Neutrophil (primary cell): ENCODE results near the gene SMCO1.
"Not testable (repeated sequence)": the region's sequence is repeated elsewhere in the genome, so short reads cannot be mapped to it uniquely, and the experiment has no call there.

Source experiments
- H3K27ac ChIP-seq: fragments of 200-600 bp; sonication (generic); 2 replicates; pipeline ENCODE4 v1.5.1; 2016; ENCODE audit warnings: mild to moderate bottlenecking, moderate library complexity
- H3K27me3 ChIP-seq: fragments of 200-600 bp; sonication (generic); 2 replicates; pipeline ENCODE4 v1.6.0; 2016; ENCODE audit warnings: mild to moderate bottlenecking
- H3K36me3 ChIP-seq: fragments of 200-600 bp; sonication (generic); 2 replicates; pipeline ENCODE4 v1.5.1; 2017
- H3K4me1 ChIP-seq, 2 experiments: fragments of 200-600 bp in 1 of 2; sonication (generic) in 1 of 2; 1 replicate in 1 of 2; 2 replicates in 1 of 2; pipeline versions ENCODE4 v1.5.1 to v1.6.1; 2013 to 2016; ENCODE audit warnings: low read depth in 1 of 2, low read length in 1 of 2, mild to moderate bottlenecking in 1 of 2, moderate library complexity in 1 of 2; ENCODE audit not compliant: control insufficient read depth in 1 of 2, insufficient read depth in 1 of 2
- H3K4me3 ChIP-seq, 2 experiments: fragments of 200-600 bp in 1 of 2; sonication (generic) in 1 of 2; 1 replicate in 1 of 2; 2 replicates in 1 of 2; pipeline ENCODE4 v1.5.1; 2013 to 2016; ENCODE audit warnings: low read depth in 1 of 2, low read length in 1 of 2, mild to moderate bottlenecking in 1 of 2, moderate library complexity in 1 of 2
- H3K9me3 ChIP-seq: fragments of 200-600 bp; sonication (generic); 2 replicates; pipeline ENCODE4 v1.5.1; 2016
- TF ChIP-seq, protein P1 (sequence below): fragments of 200-600 bp; sonication (generic); IDR thresholded peaks from 2 replicates; pipeline ENCODE4 v1.5.1; 2016; ENCODE audit warnings: antibody characterized with exemption

The SMCO1 gene

DNA sequence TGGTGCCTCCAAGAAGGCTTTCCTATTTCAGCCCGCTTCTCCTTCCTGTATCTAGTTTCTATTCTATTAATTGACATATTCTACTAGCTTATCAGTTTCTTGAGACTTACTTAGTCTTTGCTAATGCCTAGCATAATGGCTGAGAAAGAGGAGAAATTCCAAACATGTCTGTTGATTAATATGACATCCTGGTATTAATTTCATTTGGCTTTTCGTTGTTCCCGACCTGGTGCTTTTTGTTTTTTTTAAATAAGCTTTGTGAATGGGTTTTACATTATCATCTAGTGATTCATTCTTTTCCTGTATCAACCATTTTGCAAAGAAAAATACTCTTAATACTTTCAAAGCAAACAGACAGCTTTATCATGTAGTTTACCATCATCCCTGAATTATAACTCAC is 40.1 kb upstream of the SMCO1 start:
- Histone ChIP-seq H3K27ac (peak overlapping the region; percentile 88), H3K4me1 (peaks cover 59 to 67% of the 10 kb centered on the region in 2 experiments), H3K4me3 (no peak overlapping the region), H3K9me3 (no peaks in the 10 kb centered on the region), H3K27me3 (no peaks in the 10 kb centered on the region), H3K36me3 (peaks cover under 1% of the 10 kb centered on the region)
- TF ChIP-seq, protein P1, sequence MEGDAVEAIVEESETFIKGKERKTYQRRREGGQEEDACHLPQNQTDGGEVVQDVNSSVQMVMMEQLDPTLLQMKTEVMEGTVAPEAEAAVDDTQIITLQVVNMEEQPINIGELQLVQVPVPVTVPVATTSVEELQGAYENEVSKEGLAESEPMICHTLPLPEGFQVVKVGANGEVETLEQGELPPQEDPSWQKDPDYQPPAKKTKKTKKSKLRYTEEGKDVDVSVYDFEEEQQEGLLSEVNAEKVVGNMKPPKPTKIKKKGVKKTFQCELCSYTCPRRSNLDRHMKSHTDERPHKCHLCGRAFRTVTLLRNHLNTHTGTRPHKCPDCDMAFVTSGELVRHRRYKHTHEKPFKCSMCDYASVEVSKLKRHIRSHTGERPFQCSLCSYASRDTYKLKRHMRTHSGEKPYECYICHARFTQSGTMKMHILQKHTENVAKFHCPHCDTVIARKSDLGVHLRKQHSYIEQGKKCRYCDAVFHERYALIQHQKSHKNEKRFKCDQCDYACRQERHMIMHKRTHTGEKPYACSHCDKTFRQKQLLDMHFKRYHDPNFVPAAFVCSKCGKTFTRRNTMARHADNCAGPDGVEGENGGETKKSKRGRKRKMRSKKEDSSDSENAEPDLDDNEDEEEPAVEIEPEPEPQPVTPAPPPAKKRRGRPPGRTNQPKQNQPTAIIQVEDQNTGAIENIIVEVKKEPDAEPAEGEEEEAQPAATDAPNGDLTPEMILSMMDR, result no peak

GRCh38 chr3:196554205-196554604 is 39.1 kb upstream of the SMCO1 start:
- TF ChIP-seq, protein P1, result no peak

GRCh38 chr3:196553551-196553950 is 38.4 kb upstream of the SMCO1 start:
- H3K27me3 ChIP-seq, result no peaks in the 10 kb centered on the region
- H3K9me3 ChIP-seq, result no peaks in the 10 kb centered on the region
- H3K27ac ChIP-seq, result peak overlapping the region; percentile 88
- TF ChIP-seq, protein P1, result no peak
- H3K4me3 ChIP-seq, result no peak overlapping the region
- H3K36me3 ChIP-seq, result no peaks in the 10 kb centered on the region
- H3K4me1 ChIP-seq, result peaks cover 51 to 53% of the 10 kb centered on the region in 2 experiments

More at GRCh38 chr3:196554205-196554604, 39.1 kb upstream of the SMCO1 start:
- Histone ChIP-seq H3K27me3 (no peaks in the 10 kb centered on the region), H3K9me3 (no peaks in the 10 kb centered on the region), H3K4me1 (peaks cover 57 to 60% of the 10 kb centered on the region in 2 experiments), H3K27ac (peak overlapping the region; percentile 88), H3K36me3 (no peaks in the 10 kb centered on the region), H3K4me3 (peak overlapping the region; percentile 43 to 47)

- TF ChIP-seq, protein P1, result no peak
- Histone ChIP-seq H3K27ac (no peak overlapping the region), H3K9me3 (no peaks in the 10 kb centered on the region), H3K36me3 (no peaks in the 10 kb centered on the region), H3K4me1 (peaks cover 38 to 40% of the 10 kb centered on the region in 2 experiments), H3K4me3 (no peak overlapping the region), H3K27me3 (no peaks in the 10 kb centered on the region)
Observed at GRCh38 chr3:196552253-196552652, 37.1 kb upstream of the SMCO1 start.

GRCh38 chr3:196550172-196550571 is 35.0 kb upstream of the SMCO1 start:
- not testable (repeated sequence) for H3K4me3 ChIP-seq, H3K36me3 ChIP-seq, H3K27me3 ChIP-seq, H3K27ac ChIP-seq, H3K9me3 ChIP-seq
- peaks cover 18 to 21% of the 10 kb centered on the region in 2 experiments for H3K4me1 ChIP-seq

DNA sequence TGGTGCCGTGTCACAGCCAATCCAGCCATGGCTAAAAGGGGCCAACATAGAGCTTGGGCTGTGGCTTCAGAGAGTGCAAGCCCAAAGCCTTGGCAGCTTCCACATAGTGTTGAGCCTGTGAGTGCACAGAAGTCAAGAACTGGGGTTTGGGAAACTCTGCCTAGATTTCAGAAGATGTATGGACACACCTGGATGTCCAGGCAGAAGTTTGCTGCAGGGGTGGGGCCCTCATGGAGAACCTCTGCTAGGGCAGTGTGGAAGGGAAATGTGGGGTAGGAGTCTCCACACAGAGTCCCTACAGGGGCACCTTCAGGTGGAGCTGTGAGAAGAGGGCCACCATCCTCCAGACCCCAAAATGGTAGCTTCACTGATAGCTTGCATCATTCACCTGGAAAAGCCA is 34.2 kb upstream of the SMCO1 start:
- H3K9me3 ChIP-seq, H3K36me3 ChIP-seq, H3K4me3 ChIP-seq, H3K27ac ChIP-seq, H3K27me3 ChIP-seq: not testable (repeated sequence)
- peaks cover 9 to 13% of the 10 kb centered on the region in 2 experiments for H3K4me1 ChIP-seq

DNA sequence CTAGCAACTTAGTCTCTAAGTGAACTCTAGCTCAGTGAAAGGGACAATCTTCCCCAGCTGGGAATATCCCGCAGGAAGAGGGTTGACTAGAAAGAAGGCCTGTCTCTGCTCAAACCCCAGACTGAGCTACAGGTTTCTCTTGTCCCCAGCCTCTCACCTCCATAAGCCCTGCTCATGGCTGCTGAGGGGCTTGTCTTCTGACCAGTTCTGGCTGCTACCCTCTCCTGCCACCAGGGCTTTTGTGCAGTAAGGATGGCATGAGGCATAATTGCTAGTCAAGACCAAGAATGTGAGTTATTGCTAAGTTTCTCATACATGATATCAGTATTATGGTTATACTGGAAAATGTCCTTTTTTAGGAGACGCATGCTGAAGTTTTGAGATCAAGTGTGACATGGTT is 31.9 kb upstream of the SMCO1 start:
- H3K4me3 ChIP-seq, result no peak overlapping the region
- TF ChIP-seq, protein P1, result no peak
- H3K27ac ChIP-seq, result no peak overlapping the region
- H3K36me3 ChIP-seq, result no peaks in the 10 kb centered on the region
- H3K9me3 ChIP-seq, result no peaks in the 10 kb centered on the region
- no peaks in the 10 kb centered on the region for H3K27me3 ChIP-seq
- no peaks in the 10 kb centered on the region for H3K4me1 ChIP-seq
